ENCODE results near the gene HAPLN2. TPM values are rescaled to one million over a fixed set of nuclear protein-coding genes. Genes with fewer than 3 reads are reported as not detected.

Gene HAPLN2
- total and polyA plus RNA-seq, 2 of the 8 experiments (the other 6 are each of a cell fraction or from before 2014, with no cell fraction given): 0.19 to 0.51 TPM

- peak overlapping the region; percentile 57 for H2BK120ac ChIP-seq (replicated peaks; ENCODE audit: low read depth, low read length)
- H3K27me3 ChIP-seq (replicated peaks in 1 of 4; ENCODE audit: control insufficient read depth in 3 of 4, extremely low read depth in 1 of 4, insufficient read depth in 3 of 4, low read length in 3 of 4): peaks cover 0 to 6% (median 3%) of the 10 kb centered on the region in 4 experiments; a peak in 1 of 7 replicates
- H3K4me2 ChIP-seq (ENCODE audit: insufficient read depth in 1 of 2, low read depth in 2 of 2, low read length in 2 of 2): peak overlapping the region; percentile 13 to 45; a peak in 3 of 4 replicates
- H3K79me2 ChIP-seq (ENCODE audit: control insufficient read depth in 1 of 2, insufficient read depth in 2 of 2, low read length in 2 of 2): no peaks in the 10 kb centered on the region
- H3K4me3 ChIP-seq (ENCODE audit: extremely low read depth in 1 of 4, insufficient read depth in 2 of 4, low read depth in 3 of 4, low read length in 4 of 4): peak overlapping the region in 1 of 4 experiments; percentile 5; a peak in 2 of 8 replicates
- no peak for DNase-seq (ENCODE audit: low read depth in 1 of 2, low spot score in 2 of 2)
- H2BK15ac ChIP-seq (ENCODE audit: low read length): peak overlapping the region; percentile 77; the same call in 1 of the 2 replicates
- H4K8ac ChIP-seq (ENCODE audit: extremely low read depth, insufficient read depth, low read length): 0 out of 2 replicates have a peak overlapping the region, but pooled peaks have one; percentile 14
- peak overlapping the region; percentile 81 for H4K91ac ChIP-seq (replicated peaks; ENCODE audit: insufficient read length, low read length)
- no peaks in the 10 kb centered on the region for H4K20me1 ChIP-seq (replicated peaks in 1 of 2; ENCODE audit: control insufficient read depth in 1 of 2, insufficient read depth in 2 of 2, low read length in 2 of 2)
- ChIA-PET POLR2A (ENCODE audit: partially characterized antibody) (interaction anchor here (0.7 to 12.0 kb wide), 11 partner anchors 12 to 72 kb away, joined by 3 to 419 read pairs (median 5); partner anchors contain the start of genes CRABP2, ISG20L2, METTL25B and NES), CTCF (ENCODE audit: partially characterized antibody) (interaction anchor here (0.6 to 66.0 kb wide), 5 partner anchors 20 to 345 kb away, joined by 3 to 4284 read pairs (median 254); partner anchors contain the start of genes BCAN, CRABP2, HAPLN2 and ISG20L2)
- peak overlapping the region; percentile 10 for H4K5ac ChIP-seq (ENCODE audit: insufficient read length, low read depth, low read length)
- peak overlapping the region; percentile 79 for H3K4ac ChIP-seq (replicated peaks; ENCODE audit: insufficient read length, low read depth, low read length)
- peaks cover 19 to 74% (median 66%) of the 10 kb centered on the region in 4 experiments for H3K4me1 ChIP-seq (replicated peaks in 1 of 4; ENCODE audit: control insufficient read depth in 3 of 4, insufficient read depth in 4 of 4, low read length in 3 of 4)
- H2BK5ac ChIP-seq (ENCODE audit: low read depth, low read length): peak overlapping the region; percentile 98; the same call in 1 of the 2 replicates
- H3K36me3 ChIP-seq (ENCODE audit: control insufficient read depth in 2 of 4, insufficient read depth in 4 of 4, low read length in 3 of 4): no peaks in the 10 kb centered on the region
- H3K79me1 ChIP-seq (ENCODE audit: low read depth, low read length): no peaks in the 10 kb centered on the region; the same call in 1 of the 2 replicates
- no peaks in the 10 kb centered on the region for H3K9me3 ChIP-seq (ENCODE audit: insufficient read depth in 2 of 2, low read depth in 1 of 2, low read length in 1 of 2)
- peaks cover 5% of the 10 kb centered on the region for H3K23me2 ChIP-seq (ENCODE audit: low read depth, low read length)
- H2BK12ac ChIP-seq (ENCODE audit: low read depth, low read length): peak overlapping the region; percentile 99
- no peak overlapping the region for H3K23ac ChIP-seq (ENCODE audit: insufficient read length)
- 47% methylated on average over 5 of the region's 5 CpGs; no CpG with 5 or more reads in 1 of the 2 experiments for WGBS, 2 experiments (ENCODE audit: extremely low coverage in 1 of 2, insufficient coverage in 1 of 2, insufficient read length in 1 of 2, insufficient replicate concordance in 2 of 2, low coverage in 1 of 2, low lambda C conversion rate in 2 of 2, missing lambda C conversion rate in 1 of 2)
- peak overlapping the region; percentile 96 for H3K18ac ChIP-seq (ENCODE audit: extremely low read depth, low read length)
- peak overlapping the region; percentile 93 for H2AK5ac ChIP-seq (ENCODE audit: low read depth, low read length)
- no peak for FAIRE-seq
- H3K56ac ChIP-seq (replicated peaks; ENCODE audit: insufficient read length, low read depth, low read length): no peak overlapping the region
- H3K27ac ChIP-seq (ENCODE audit: low read depth, low read length): no peak overlapping the region
- no peak overlapping the region for H2AFZ ChIP-seq (ENCODE audit: low read length)
- no peak overlapping the region for H3K14ac ChIP-seq (ENCODE audit: insufficient read length)
- H3K9ac ChIP-seq (replicated peaks in 1 of 4; ENCODE audit: extremely low read depth in 1 of 4, low read depth in 3 of 4, low read length in 3 of 4): peak overlapping the region in 2 of 4 experiments; percentile 14 to 40; a peak in 3 of 7 replicates
- H2BK20ac ChIP-seq (ENCODE audit: low read length): peak overlapping the region; percentile 99
- no peak for TF ChIP-seq CTCF (IDR thresholded peaks at IDR 0.05; ENCODE audit: control extremely low read depth in 1 of 3, insufficient read depth in 1 of 3, low read depth in 1 of 3, low read length in 3 of 3)
- no peak for TF ChIP-seq TAF1 (IDR thresholded peaks at IDR 0.05; ENCODE audit: low read depth, low read length)
- TF ChIP-seq MAFK (IDR thresholded peaks at IDR 0.05; ENCODE audit: low read depth, low read length): no peak
- 0 out of 4 replicates have a peak, but pooled peaks of 1 of the 2 experiments have one; percentile 31 for TF ChIP-seq HDAC2 (IDR thresholded peaks at IDR 0.05; ENCODE audit: borderline replicate concordance in 1 of 2, low read depth in 2 of 2, low read length in 2 of 2)
- TF ChIP-seq ATF2 (IDR thresholded peaks at IDR 0.05; ENCODE audit: low read length): peak; percentile 61; the same call in 1 of the 2 replicates
- peak; percentile 93 for TF ChIP-seq TEAD4 (IDR thresholded peaks at IDR 0.05; ENCODE audit: low read depth, low read length)
These were observed 45.0 kb downstream of the HAPLN2 start for GRCh38 chr1:156664046-156664766.

Measured in H1 (cell line).